Kidney (tissue), 14 donors: ENCODE results near the gene ABCG8. TPM values are rescaled to one million over a fixed set of nuclear protein-coding genes. Genes with fewer than 3 reads are reported as not detected.

Experiments
- DNase-seq, 5 donors: peaks; one replicate each; pipeline ENCODE4 v3.0.0-alpha.2; 2013 to 2020
- FAIRE-seq: peaks from 2 replicates; lab custom pipeline; 2012; peaks lifted over from hg19 to GRCh38; lab: Jason Lieb, UNC
- H3K27ac ChIP-seq, 2 donors: one replicate each; pipeline ENCODE4 v1.7.0; 2013; ENCODE audit warnings: low read depth in 2 of 2, low read length in 2 of 2, inconsistent platforms in 1 of 2
- H3K27me3 ChIP-seq: one replicate; pipeline ENCODE4 v1.7.1; 2013; ENCODE audit warnings: low read length, inconsistent platforms; ENCODE audit not compliant: control insufficient read depth, insufficient read depth
- H3K36me3 ChIP-seq, 3 donors: one replicate each; pipeline versions ENCODE4 v1.7.0 to v1.7.1; 2013; ENCODE audit warnings: low read length in 3 of 3, control low read depth in 1 of 3, inconsistent platforms in 1 of 3; ENCODE audit not compliant: insufficient read depth in 3 of 3, control insufficient read depth in 2 of 3
- H3K4me1 ChIP-seq, 3 donors: one replicate each; pipeline versions ENCODE4 v1.7.0 to v1.7.1; 2013; ENCODE audit warnings: low read length in 3 of 3, inconsistent platforms in 1 of 3, low read depth in 1 of 3; ENCODE audit not compliant: control insufficient read depth in 2 of 3, insufficient read depth in 2 of 3
- H3K4me3 ChIP-seq, 3 donors: one replicate each; pipeline versions ENCODE4 v1.7.0 to v1.8.1; 2013; ENCODE audit warnings: low read length in 3 of 3, control low read depth in 1 of 3, inconsistent platforms in 1 of 3
- H3K9ac ChIP-seq, 3 donors: one replicate each; pipeline versions ENCODE4 v1.7.0 to v1.7.1; 2013; ENCODE audit warnings: low read length in 3 of 3, control low read depth in 1 of 3, inconsistent platforms in 1 of 3
- H3K9me3 ChIP-seq, 3 donors: one replicate each; pipeline versions ENCODE4 v1.7.0 to v1.7.1; 2013; ENCODE audit warnings: low read length in 3 of 3, control low read depth in 1 of 3, inconsistent platforms in 1 of 3; ENCODE audit not compliant: control insufficient read depth in 2 of 3, insufficient read depth in 1 of 3
- intact Hi-C: fragments of 100-400 bp; cut with DNase I; formaldehyde crosslinking; loops from one replicate; pipeline ENCODE4 v1.11.1; 2022
- polyA plus RNA-seq: library from polyadenylated mRNA; stranded (reverse); fragments of 350-450 nt; fragmentation: Illumina TruSeq; extraction: RNeasy Lipid Tissue Mini Kit (QIAGEN cat#74804); gene quantifications from one replicate; pipeline ENCODE4 v1.2.3, GENCODE V29; 2014; ENCODE audit warnings: low read depth, low replicate concordance; ENCODE audit not compliant: insufficient read depth
- total RNA-seq: library from RNA; stranded (reverse); fragmentation: NEBNext Ultra II Directional; extraction: Animal tissue kit (Norgen Biotek cat#: 25700); gene quantifications from one replicate; pipeline ENCODE4 v1.2.1, GENCODE V29; 2021
- TF ChIP-seq, protein P1 (sequence below): IDR thresholded peaks from 3 replicates; pipeline ENCODE4 v1.5.1; 2012; ENCODE audit warnings: mild to moderate bottlenecking, moderate library complexity, borderline replicate concordance; ENCODE audit not compliant: insufficient read depth; ENCODE audit errors: extremely low read depth
- donor health status: control.
- donor health status: control.
- donor health status: control.
- donor health status: control.
- donor health status: control.
- donor health status: DM: yes; HTN: yes; CAD: no.
- donor health status: Normal renal cell carcinoma (clear cell type).

ABCG8 gene
- total and polyA plus RNA-seq, 2 donors from 2014 or later = 0.09 to 0.13 TPM

DNA sequence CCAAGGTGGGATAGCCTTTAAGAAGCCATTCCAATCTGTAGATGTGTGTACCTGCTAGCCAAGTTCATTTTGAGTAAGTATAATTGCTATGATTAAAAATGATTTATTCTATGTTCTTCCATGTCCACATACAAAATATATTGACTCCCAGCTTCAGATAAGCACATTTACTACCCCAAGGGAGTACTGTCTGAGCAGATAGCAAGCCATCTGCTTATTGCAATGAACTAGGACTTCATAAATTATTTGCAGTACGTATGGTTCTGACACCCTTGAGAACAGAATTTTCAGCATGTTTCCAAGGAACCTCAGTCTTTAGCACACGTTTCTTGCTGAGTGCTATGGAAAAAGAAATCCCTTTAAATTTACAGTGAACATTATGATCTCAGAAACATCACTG lies 28.3 kb upstream of the ABCG8 start:
- H3K27me3 ChIP-seq = no peaks in the 10 kb centered on the region
- H3K4me3 ChIP-seq = no peak overlapping the region
- no peak overlapping the region for H3K27ac ChIP-seq
- DNase-seq (no peak), FAIRE-seq (no peak)
- TF ChIP-seq, protein P1, sequence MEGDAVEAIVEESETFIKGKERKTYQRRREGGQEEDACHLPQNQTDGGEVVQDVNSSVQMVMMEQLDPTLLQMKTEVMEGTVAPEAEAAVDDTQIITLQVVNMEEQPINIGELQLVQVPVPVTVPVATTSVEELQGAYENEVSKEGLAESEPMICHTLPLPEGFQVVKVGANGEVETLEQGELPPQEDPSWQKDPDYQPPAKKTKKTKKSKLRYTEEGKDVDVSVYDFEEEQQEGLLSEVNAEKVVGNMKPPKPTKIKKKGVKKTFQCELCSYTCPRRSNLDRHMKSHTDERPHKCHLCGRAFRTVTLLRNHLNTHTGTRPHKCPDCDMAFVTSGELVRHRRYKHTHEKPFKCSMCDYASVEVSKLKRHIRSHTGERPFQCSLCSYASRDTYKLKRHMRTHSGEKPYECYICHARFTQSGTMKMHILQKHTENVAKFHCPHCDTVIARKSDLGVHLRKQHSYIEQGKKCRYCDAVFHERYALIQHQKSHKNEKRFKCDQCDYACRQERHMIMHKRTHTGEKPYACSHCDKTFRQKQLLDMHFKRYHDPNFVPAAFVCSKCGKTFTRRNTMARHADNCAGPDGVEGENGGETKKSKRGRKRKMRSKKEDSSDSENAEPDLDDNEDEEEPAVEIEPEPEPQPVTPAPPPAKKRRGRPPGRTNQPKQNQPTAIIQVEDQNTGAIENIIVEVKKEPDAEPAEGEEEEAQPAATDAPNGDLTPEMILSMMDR = no peak
- H3K9me3 ChIP-seq = no peaks in the 10 kb centered on the region
- peaks cover 2 to 7% (median 3%) of the 10 kb centered on the region in 3 donors for H3K36me3 ChIP-seq
- intact Hi-C loops = no loop called here
- H3K9ac ChIP-seq = no peak overlapping the region
- H3K4me1 ChIP-seq = no peaks in the 10 kb centered on the region

DNA sequence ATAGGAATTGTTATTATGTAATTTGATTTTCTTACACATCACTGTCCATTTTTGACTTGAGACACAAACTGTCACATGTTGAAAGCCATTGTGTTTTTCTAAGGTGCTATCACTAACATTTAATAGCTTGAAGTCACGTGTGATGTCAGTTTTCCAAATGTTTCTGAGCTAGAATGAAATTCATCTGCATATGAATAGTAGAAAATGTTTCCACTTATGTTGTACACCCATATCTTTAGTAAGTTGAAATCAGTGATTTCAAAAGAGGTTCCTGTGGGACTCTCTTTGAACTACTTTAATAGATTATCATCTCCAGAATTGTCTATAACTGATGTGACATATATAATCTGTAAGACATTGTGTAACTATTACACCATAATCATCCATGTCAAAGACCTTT lies 27.9 kb upstream of the ABCG8 start:
- intact Hi-C loops = no loop called here
- Histone ChIP-seq H3K4me1 (no peaks in the 10 kb centered on the region), H3K9me3 (no peaks in the 10 kb centered on the region), H3K27me3 (no peaks in the 10 kb centered on the region), H3K36me3 (peaks cover 2 to 7% (median 2%) of the 10 kb centered on the region in 3 donors), H3K9ac (no peak overlapping the region), H3K27ac (no peak overlapping the region), H3K4me3 (no peak overlapping the region)
- TF ChIP-seq, protein P1 = no peak
- no peak for FAIRE-seq
- no peak for DNase-seq

DNA sequence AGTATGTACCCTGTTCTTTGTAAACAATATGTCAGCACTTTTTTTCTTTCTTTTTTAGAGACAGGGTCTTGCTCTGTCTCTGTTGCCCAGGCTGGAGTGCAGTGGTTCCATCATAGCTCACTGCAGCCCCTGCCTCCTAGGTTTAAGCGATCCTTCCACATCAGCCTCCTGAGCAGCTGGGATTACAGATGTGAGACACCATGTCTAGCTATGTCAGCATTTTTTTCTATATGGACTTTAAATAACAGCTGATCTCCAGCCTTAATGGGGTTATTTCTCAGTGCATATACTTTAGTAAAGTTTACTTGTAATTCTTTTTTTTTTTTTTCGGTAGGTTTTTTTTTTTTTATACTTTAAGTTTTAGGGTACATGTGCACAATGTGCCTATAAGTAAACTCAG lies 26.8 kb upstream of the ABCG8 start:
- no peak overlapping the region for H3K4me3 ChIP-seq
- H3K36me3 ChIP-seq = peaks cover 2 to 7% (median 2%) of the 10 kb centered on the region in 3 donors
- no peaks in the 10 kb centered on the region for H3K27me3 ChIP-seq
- H3K27ac ChIP-seq = no peak overlapping the region
- intact Hi-C loops = no loop called here
- peak; percentile 33 for FAIRE-seq
- H3K9me3 ChIP-seq = no peaks in the 10 kb centered on the region
- TF ChIP-seq, protein P1 = no peak
- no peak for DNase-seq
- no peaks in the 10 kb centered on the region for H3K4me1 ChIP-seq
- H3K9ac ChIP-seq = no peak overlapping the region

DNA sequence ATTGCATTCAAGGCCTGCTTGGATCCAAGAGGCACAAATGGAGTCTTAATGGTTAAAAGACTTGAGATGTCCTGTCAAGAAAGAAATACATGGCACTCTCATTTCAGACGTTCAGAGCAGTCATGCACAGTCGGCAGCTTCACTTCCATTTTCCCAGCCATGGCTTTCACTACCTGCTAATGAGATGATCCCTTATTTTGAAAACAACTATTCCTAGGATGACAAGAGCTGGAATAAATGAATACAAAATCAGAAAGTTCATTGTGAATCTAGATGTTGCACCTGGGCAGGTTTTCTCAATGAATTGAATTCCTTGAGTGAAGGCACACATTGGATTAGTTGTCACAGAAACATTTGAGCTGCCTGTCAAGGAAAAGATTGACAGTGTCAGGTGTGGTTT lies 25.8 kb upstream of the ABCG8 start:
- no peaks in the 10 kb centered on the region for H3K9me3 ChIP-seq
- H3K36me3 ChIP-seq = peaks cover 2 to 7% (median 2%) of the 10 kb centered on the region in 3 donors
- no peaks in the 10 kb centered on the region for H3K4me1 ChIP-seq
- H3K27me3 ChIP-seq = no peaks in the 10 kb centered on the region
- no peak overlapping the region for H3K9ac ChIP-seq
- DNase-seq (no peak), FAIRE-seq (no peak)
- no peak overlapping the region for H3K4me3 ChIP-seq
- intact Hi-C loops = no loop called here
- H3K27ac ChIP-seq = no peak overlapping the region
- TF ChIP-seq, protein P1 = no peak
